Thoracic aorta (tissue), 2 donors: Measurements from ENCODE around the gene LCE3C. TPM values are rescaled to one million over a fixed set of nuclear protein-coding genes. Genes with fewer than 3 reads are reported as not detected.
"Not testable (repeated sequence)": the region's sequence is repeated elsewhere in the genome, so short reads cannot be mapped to it uniquely, and the experiment has no call there.

Experiments used
- ATAC-seq: fragments of 150-250 bp; one replicate; pipeline ENCODE4 v1.8.0; 2017; ENCODE audit warnings: low read depth; ENCODE audit not compliant: insufficient number of reproducible peaks, low FRiP score
- DNase-seq: peaks from one replicate; pipeline ENCODE4 v3.0.0-alpha.2; 2020; ENCODE audit warnings: low spot score
- H3K27ac ChIP-seq, 2 donors: fragments of 200-600 bp; sonication (generic); 1 replicate in 1 of 2; 2 replicates in 1 of 2; pipeline ENCODE4 v1.5.1; 2016; ENCODE audit warnings: mild to moderate bottlenecking in 2 of 2, moderate library complexity in 2 of 2
- H3K27me3 ChIP-seq: fragments of 200-600 bp; sonication (generic); replicated peaks from 2 replicates; pipeline ENCODE4 v1.6.0; 2016; ENCODE audit warnings: mild to moderate bottlenecking; ENCODE audit not compliant: insufficient read depth
- H3K36me3 ChIP-seq: fragments of 200-600 bp; sonication (generic); one replicate; pipeline ENCODE4 v1.5.1; 2016
- H3K4me1 ChIP-seq, 2 donors: fragments of 200-600 bp; sonication (generic); 1 replicate in 1 of 2; 2 replicates in 1 of 2; pipeline versions ENCODE4 v1.5.1 to v1.6.0; 2016; ENCODE audit warnings: low read depth in 2 of 2, mild to moderate bottlenecking in 1 of 2; ENCODE audit not compliant: control insufficient read depth in 1 of 2
- H3K4me3 ChIP-seq: fragments of 200-600 bp; sonication (generic); 2 replicates; pipeline ENCODE4 v1.5.1; 2016; ENCODE audit warnings: mild to moderate bottlenecking
- H3K9me3 ChIP-seq: fragments of 200-600 bp; sonication (generic); 2 replicates; pipeline ENCODE4 v1.5.1; 2016
- total RNA-seq, 2 donors: library from RNA; depleted of rRNA; stranded (reverse); fragments of >200 nt; gene quantifications; one replicate each; pipeline versions ENCODE4 v1.1.0 to v1.2.3, GENCODE V29; 2016
- TF ChIP-seq, protein P1 (sequence below): fragments of 200-600 bp; sonication (generic); IDR thresholded peaks from one replicate; pipeline ENCODE4 v1.5.1; 2019; ENCODE audit warnings: antibody characterized with exemption

Gene LCE3C, protein sequence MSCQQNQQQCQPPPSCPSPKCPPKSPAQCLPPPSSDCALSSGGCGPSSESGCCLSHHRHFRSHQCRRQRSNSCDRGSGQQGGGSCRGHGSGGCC
- not detected for total RNA-seq

GRCh38 chr1:152599934-152600333 lies at the start of gene LCE3C:
TSS of gene LCE3C (plus strand) at chr1:152600234. CDS start at chr1:152600732, 498 bp downstream.
- H3K27me3 ChIP-seq: no peaks in the 10 kb centered on the region
- no peaks in the 10 kb centered on the region for H3K9me3 ChIP-seq
- H3K4me3 ChIP-seq: no peak within 1 kb of the TSS
- H3K4me1 ChIP-seq: no peaks in the 10 kb centered on the region
- no peak for DNase-seq
- TF ChIP-seq, protein P1, sequence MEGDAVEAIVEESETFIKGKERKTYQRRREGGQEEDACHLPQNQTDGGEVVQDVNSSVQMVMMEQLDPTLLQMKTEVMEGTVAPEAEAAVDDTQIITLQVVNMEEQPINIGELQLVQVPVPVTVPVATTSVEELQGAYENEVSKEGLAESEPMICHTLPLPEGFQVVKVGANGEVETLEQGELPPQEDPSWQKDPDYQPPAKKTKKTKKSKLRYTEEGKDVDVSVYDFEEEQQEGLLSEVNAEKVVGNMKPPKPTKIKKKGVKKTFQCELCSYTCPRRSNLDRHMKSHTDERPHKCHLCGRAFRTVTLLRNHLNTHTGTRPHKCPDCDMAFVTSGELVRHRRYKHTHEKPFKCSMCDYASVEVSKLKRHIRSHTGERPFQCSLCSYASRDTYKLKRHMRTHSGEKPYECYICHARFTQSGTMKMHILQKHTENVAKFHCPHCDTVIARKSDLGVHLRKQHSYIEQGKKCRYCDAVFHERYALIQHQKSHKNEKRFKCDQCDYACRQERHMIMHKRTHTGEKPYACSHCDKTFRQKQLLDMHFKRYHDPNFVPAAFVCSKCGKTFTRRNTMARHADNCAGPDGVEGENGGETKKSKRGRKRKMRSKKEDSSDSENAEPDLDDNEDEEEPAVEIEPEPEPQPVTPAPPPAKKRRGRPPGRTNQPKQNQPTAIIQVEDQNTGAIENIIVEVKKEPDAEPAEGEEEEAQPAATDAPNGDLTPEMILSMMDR: no peak
- no peak for ATAC-seq
- no peaks in the 10 kb centered on the region for H3K36me3 ChIP-seq
- H3K27ac ChIP-seq: no peak within 1 kb of the TSS

- no peaks in the 10 kb centered on the region for H3K27me3 ChIP-seq
- H3K27ac ChIP-seq: no peak overlapping the region
- TF ChIP-seq, protein P1: no peak
- no peaks in the 10 kb centered on the region for H3K36me3 ChIP-seq
- DNase-seq: no peak
- no peaks in the 10 kb centered on the region for H3K4me1 ChIP-seq
- H3K4me3 ChIP-seq: no peak overlapping the region
- no peak for ATAC-seq
- H3K9me3 ChIP-seq: peaks cover 4% of the 10 kb centered on the region
Measured at GRCh38 chr1:152565115-152565514, 34.9 kb upstream of the LCE3C start.

- H3K36me3 ChIP-seq: no peaks in the 10 kb centered on the region
- peaks cover 4% of the 10 kb centered on the region for H3K9me3 ChIP-seq
- no peak for ATAC-seq
- DNase-seq: no peak
- H3K4me1 ChIP-seq: no peaks in the 10 kb centered on the region
- no peaks in the 10 kb centered on the region for H3K27me3 ChIP-seq
- H3K4me3 ChIP-seq: no peak overlapping the region
- TF ChIP-seq, protein P1: no peak
- H3K27ac ChIP-seq: no peak overlapping the region
Measured at GRCh38 chr1:152565535-152566215, 34.4 kb upstream of the LCE3C start.

DNA sequence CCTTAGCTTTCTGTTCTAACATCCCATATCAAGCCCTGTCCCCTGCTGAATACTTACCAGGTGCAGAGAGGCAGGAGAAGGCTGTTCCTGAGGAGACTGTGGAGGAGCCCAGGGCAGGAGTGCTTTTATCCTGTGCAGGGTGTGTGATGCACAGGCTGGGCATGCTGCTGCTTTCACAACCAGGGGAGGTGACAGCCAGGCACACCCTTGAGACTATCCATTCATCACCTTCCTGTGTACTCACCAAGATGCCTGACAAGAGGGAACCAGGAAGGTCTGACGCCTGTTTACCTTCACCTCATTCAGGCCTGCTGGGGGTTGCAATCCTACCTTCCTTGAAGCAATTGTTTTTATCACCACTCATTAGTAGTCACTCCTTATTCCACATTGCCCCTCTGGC lies 33.4 kb upstream of the LCE3C start, which contains the start of gene LCE3E:
LCE3E (minus strand) TSS at position 100 of the 400 bp plus-strand sequence. CDS start 572 bp downstream, outside the sequence.
- Histone ChIP-seq H3K9me3 (peaks cover 4% of the 10 kb centered on the region), H3K4me1 (no peaks in the 10 kb centered on the region), H3K27ac (no peak within 1 kb of the TSS), H3K4me3 (no peak within 1 kb of the TSS), H3K27me3 (no peaks in the 10 kb centered on the region), H3K36me3 (no peaks in the 10 kb centered on the region)
- no peak for DNase-seq
- TF ChIP-seq, protein P1: no peak
- ATAC-seq: no peak

DNA sequence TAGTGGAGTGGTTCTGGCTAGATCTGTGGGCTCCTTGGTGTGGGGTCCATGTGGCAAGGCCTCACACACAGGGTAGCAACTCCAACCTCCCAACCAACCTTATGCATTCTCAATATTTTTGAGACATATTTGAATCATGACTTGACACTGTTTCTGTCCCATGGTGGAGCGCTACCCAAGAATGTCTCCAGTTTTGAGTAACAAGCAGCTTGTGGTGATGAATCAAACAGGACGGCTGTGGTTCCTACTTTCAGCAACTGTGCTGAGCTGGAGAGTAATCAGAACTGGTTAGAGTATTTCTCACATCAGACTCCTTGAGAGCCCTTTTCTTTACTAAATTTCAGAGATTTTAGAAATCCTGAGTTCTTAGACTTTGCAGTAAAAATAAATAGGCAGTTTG lies 22.9 kb upstream of the LCE3C start:
- DNase-seq: no peak
- H3K4me1 ChIP-seq: no peaks in the 10 kb centered on the region
- no peaks in the 10 kb centered on the region for H3K27me3 ChIP-seq
- TF ChIP-seq, protein P1: no peak
- H3K4me3 ChIP-seq: no peak overlapping the region
- H3K27ac ChIP-seq: no peak overlapping the region
- ATAC-seq: no peak
- no peaks in the 10 kb centered on the region for H3K36me3 ChIP-seq
- no peaks in the 10 kb centered on the region for H3K9me3 ChIP-seq

GRCh38 chr1:152579526-152579925 lies 20.5 kb upstream of the LCE3C start:
- not testable (repeated sequence) for DNase-seq, H3K9me3 ChIP-seq, H3K27me3 ChIP-seq, ATAC-seq, H3K4me3 ChIP-seq, H3K4me1 ChIP-seq, H3K36me3 ChIP-seq, H3K27ac ChIP-seq
